ENCODE results near the gene GUCY1A2.
"Not testable (repeated sequence)": the region's sequence is repeated elsewhere in the genome, so short reads cannot be mapped to it uniquely, and the experiment has no call there.

Gene GUCY1A2

GRCh38 chr11:106826558-106826957, 191.7 kb downstream of the GUCY1A2 start:
- not testable (repeated sequence) for H3K27ac ChIP-seq (ENCODE audit: insufficient read depth, low read depth, low read length, poor library complexity, severe bottlenecking); H3K27me3 ChIP-seq (ENCODE audit: control insufficient read depth, insufficient read depth, low read length, poor library complexity, severe bottlenecking); H3K4me3 ChIP-seq (ENCODE audit: insufficient read depth, low read depth, low read length); H3K36me3 ChIP-seq (ENCODE audit: control insufficient read depth, insufficient read depth, low read length); H3K4me1 ChIP-seq (ENCODE audit: control insufficient read depth, insufficient read depth, low read length); H3K9me3 ChIP-seq (ENCODE audit: control insufficient read depth, low read length)
- WGBS, 2 experiments: 87 to 95% methylated on average over 3 of the region's 3 CpGs

- H3K4me1 ChIP-seq (ENCODE audit: control insufficient read depth, insufficient read depth, low read length): no peaks in the 10 kb centered on the region
- no peaks in the 10 kb centered on the region for H3K36me3 ChIP-seq (ENCODE audit: control insufficient read depth, insufficient read depth, low read length)
- H3K9me3 ChIP-seq (ENCODE audit: control insufficient read depth, low read length): no peaks in the 10 kb centered on the region
- H3K4me3 ChIP-seq (ENCODE audit: insufficient read depth, low read depth, low read length): no peak overlapping the region
- WGBS, 2 experiments: 100% methylated on average over 1 of the region's 2 CpGs; no CpG with 5 or more reads in 1 of the 2 experiments
- no peak overlapping the region for H3K27ac ChIP-seq (ENCODE audit: insufficient read depth, low read depth, low read length, poor library complexity, severe bottlenecking)
- H3K27me3 ChIP-seq (ENCODE audit: control insufficient read depth, insufficient read depth, low read length, poor library complexity, severe bottlenecking): no peaks in the 10 kb centered on the region
Measured at GRCh38 chr11:106821826-106822225, 196.4 kb downstream of the GUCY1A2 start.

- no peaks in the 10 kb centered on the region for H3K27me3 ChIP-seq (ENCODE audit: control insufficient read depth, insufficient read depth, low read length, poor library complexity, severe bottlenecking)
- H3K9me3 ChIP-seq (ENCODE audit: control insufficient read depth, low read length): no peaks in the 10 kb centered on the region
- H3K36me3 ChIP-seq (ENCODE audit: control insufficient read depth, insufficient read depth, low read length): no peaks in the 10 kb centered on the region
- H3K4me1 ChIP-seq (ENCODE audit: control insufficient read depth, insufficient read depth, low read length): no peaks in the 10 kb centered on the region
- H3K4me3 ChIP-seq (ENCODE audit: insufficient read depth, low read depth, low read length): no peak overlapping the region
- H3K27ac ChIP-seq (ENCODE audit: insufficient read depth, low read depth, low read length, poor library complexity, severe bottlenecking): no peak overlapping the region
- 80% methylated on average over 1 of the region's 1 CpG; no CpG with 5 or more reads in 1 of the 2 experiments for WGBS, 2 experiments
Measured at GRCh38 chr11:106821291-106821690, 197.0 kb downstream of the GUCY1A2 start.

GRCh38 chr11:106818443-106818842, 199.8 kb downstream of the GUCY1A2 start:
- Histone ChIP-seq H3K27ac (ENCODE audit: insufficient read depth, low read depth, low read length, poor library complexity, severe bottlenecking) (no peak overlapping the region), H3K9me3 (ENCODE audit: control insufficient read depth, low read length) (no peaks in the 10 kb centered on the region), H3K27me3 (ENCODE audit: control insufficient read depth, insufficient read depth, low read length, poor library complexity, severe bottlenecking) (no peaks in the 10 kb centered on the region), H3K4me1 (ENCODE audit: control insufficient read depth, insufficient read depth, low read length) (no peaks in the 10 kb centered on the region), H3K36me3 (ENCODE audit: control insufficient read depth, insufficient read depth, low read length) (no peaks in the 10 kb centered on the region), H3K4me3 (ENCODE audit: insufficient read depth, low read depth, low read length) (no peak overlapping the region)
- 94 to 99% methylated on average over 5 of the region's 5 CpGs for WGBS, 2 experiments

GRCh38 chr11:106815209-106815608, 203.1 kb downstream of the GUCY1A2 start:
- Histone ChIP-seq H3K4me1 (ENCODE audit: control insufficient read depth, insufficient read depth, low read length) (no peaks in the 10 kb centered on the region), H3K9me3 (ENCODE audit: control insufficient read depth, low read length) (no peaks in the 10 kb centered on the region), H3K27me3 (ENCODE audit: control insufficient read depth, insufficient read depth, low read length, poor library complexity, severe bottlenecking) (no peaks in the 10 kb centered on the region), H3K4me3 (ENCODE audit: insufficient read depth, low read depth, low read length) (no peak overlapping the region), H3K36me3 (ENCODE audit: control insufficient read depth, insufficient read depth, low read length) (no peaks in the 10 kb centered on the region), H3K27ac (ENCODE audit: insufficient read depth, low read depth, low read length, poor library complexity, severe bottlenecking) (no peak overlapping the region)

- H3K9me3 ChIP-seq (ENCODE audit: control insufficient read depth, low read length): no peaks in the 10 kb centered on the region
- no peak overlapping the region for H3K27ac ChIP-seq (ENCODE audit: insufficient read depth, low read depth, low read length, poor library complexity, severe bottlenecking)
- no peaks in the 10 kb centered on the region for H3K4me1 ChIP-seq (ENCODE audit: control insufficient read depth, insufficient read depth, low read length)
- no peaks in the 10 kb centered on the region for H3K27me3 ChIP-seq (ENCODE audit: control insufficient read depth, insufficient read depth, low read length, poor library complexity, severe bottlenecking)
- no peak overlapping the region for H3K4me3 ChIP-seq (ENCODE audit: insufficient read depth, low read depth, low read length)
- 86% methylated on average over 1 of the region's 1 CpG; no CpG with 5 or more reads in 1 of the 2 experiments for WGBS, 2 experiments
- H3K36me3 ChIP-seq (ENCODE audit: control insufficient read depth, insufficient read depth, low read length): no peaks in the 10 kb centered on the region
Measured at GRCh38 chr11:106813806-106814205, 204.5 kb downstream of the GUCY1A2 start.

GRCh38 chr11:106794058-106794457, 224.2 kb downstream of the GUCY1A2 start:
- H3K9me3 ChIP-seq (ENCODE audit: control insufficient read depth, low read length): no peaks in the 10 kb centered on the region
- no peaks in the 10 kb centered on the region for H3K36me3 ChIP-seq (ENCODE audit: control insufficient read depth, insufficient read depth, low read length)
- H3K27ac ChIP-seq (ENCODE audit: insufficient read depth, low read depth, low read length, poor library complexity, severe bottlenecking): no peak overlapping the region
- no peaks in the 10 kb centered on the region for H3K4me1 ChIP-seq (ENCODE audit: control insufficient read depth, insufficient read depth, low read length)
- H3K4me3 ChIP-seq (ENCODE audit: insufficient read depth, low read depth, low read length): no peak overlapping the region
- H3K27me3 ChIP-seq (ENCODE audit: control insufficient read depth, insufficient read depth, low read length, poor library complexity, severe bottlenecking): no peaks in the 10 kb centered on the region

GRCh38 chr11:106789406-106789805, 228.9 kb downstream of the GUCY1A2 start:
- H3K27me3 ChIP-seq (ENCODE audit: control insufficient read depth, insufficient read depth, low read length, poor library complexity, severe bottlenecking): no peaks in the 10 kb centered on the region
- no peaks in the 10 kb centered on the region for H3K36me3 ChIP-seq (ENCODE audit: control insufficient read depth, insufficient read depth, low read length)
- H3K27ac ChIP-seq (ENCODE audit: insufficient read depth, low read depth, low read length, poor library complexity, severe bottlenecking): no peak overlapping the region
- WGBS, 2 experiments: 96 to 99% methylated on average over 3 of the region's 3 CpGs
- H3K9me3 ChIP-seq (ENCODE audit: control insufficient read depth, low read length): no peaks in the 10 kb centered on the region
- no peaks in the 10 kb centered on the region for H3K4me1 ChIP-seq (ENCODE audit: control insufficient read depth, insufficient read depth, low read length)
- H3K4me3 ChIP-seq (ENCODE audit: insufficient read depth, low read depth, low read length): no peak overlapping the region

GRCh38 chr11:106787454-106787853, 230.8 kb downstream of the GUCY1A2 start:
- Histone ChIP-seq H3K36me3 (ENCODE audit: control insufficient read depth, insufficient read depth, low read length) (no peaks in the 10 kb centered on the region), H3K4me1 (ENCODE audit: control insufficient read depth, insufficient read depth, low read length) (no peaks in the 10 kb centered on the region), H3K4me3 (ENCODE audit: insufficient read depth, low read depth, low read length) (no peak overlapping the region), H3K27me3 (ENCODE audit: control insufficient read depth, insufficient read depth, low read length, poor library complexity, severe bottlenecking) (no peaks in the 10 kb centered on the region), H3K9me3 (ENCODE audit: control insufficient read depth, low read length) (no peaks in the 10 kb centered on the region), H3K27ac (ENCODE audit: insufficient read depth, low read depth, low read length, poor library complexity, severe bottlenecking) (no peak overlapping the region)
- 94 to 100% methylated on average over 1 of the region's 1 CpG for WGBS, 2 experiments

GRCh38 chr11:106785913-106786650, 232.2 kb downstream of the GUCY1A2 start:
- Histone ChIP-seq H3K9me3 (ENCODE audit: control insufficient read depth, low read length) (no peaks in the 10 kb centered on the region), H3K4me1 (ENCODE audit: control insufficient read depth, insufficient read depth, low read length) (no peaks in the 10 kb centered on the region)
- 85 to 99% methylated on average over 3 of the region's 3 CpGs for WGBS, 2 experiments

GRCh38 chr11:106777302-106777701, 241.0 kb downstream of the GUCY1A2 start:
- H3K36me3 ChIP-seq (ENCODE audit: control insufficient read depth, insufficient read depth, low read length); H3K9me3 ChIP-seq (ENCODE audit: control insufficient read depth, low read length); H3K27ac ChIP-seq (ENCODE audit: insufficient read depth, low read depth, low read length, poor library complexity, severe bottlenecking); H3K4me1 ChIP-seq (ENCODE audit: control insufficient read depth, insufficient read depth, low read length); H3K27me3 ChIP-seq (ENCODE audit: control insufficient read depth, insufficient read depth, low read length, poor library complexity, severe bottlenecking); H3K4me3 ChIP-seq (ENCODE audit: insufficient read depth, low read depth, low read length): not testable (repeated sequence)
- WGBS, 2 experiments: 86 to 93% methylated on average over 7 to 8 of the region's 8 CpGs

More at GRCh38 chr11:106785913-106786650, 232.2 kb downstream of the GUCY1A2 start:
- H3K36me3 ChIP-seq (ENCODE audit: control insufficient read depth, insufficient read depth, low read length): no peaks in the 10 kb centered on the region
- H3K27me3 ChIP-seq (ENCODE audit: control insufficient read depth, insufficient read depth, low read length, poor library complexity, severe bottlenecking): no peaks in the 10 kb centered on the region
- H3K4me3 ChIP-seq (ENCODE audit: insufficient read depth, low read depth, low read length): no peak overlapping the region
- no peak overlapping the region for H3K27ac ChIP-seq (ENCODE audit: insufficient read depth, low read depth, low read length, poor library complexity, severe bottlenecking)
